HG03139 (cell line): ENCODE results near the gene TNIK.

Source experiments
- ATAC-seq: cut with Tn5 transposase; IDR thresholded peaks from one replicate; pipeline ENCODE4 v1.9.1; 2021; ENCODE audit not compliant: unreplicated experiment

Gene TNIK

GRCh38 chr3:171201825-171202224, 258.4 kb downstream of the TNIK start:
- ATAC-seq = no peak

GRCh38 chr3:171200750-171201088, 259.5 kb downstream of the TNIK start:
- no peak for ATAC-seq

- no peak for ATAC-seq
These were observed 260.0 kb downstream of the TNIK start for GRCh38 chr3:171200052-171200749.

- no peak for ATAC-seq
These were observed 260.8 kb downstream of the TNIK start for GRCh38 chr3:171199473-171199829.

- ATAC-seq = no peak
These were observed 261.3 kb downstream of the TNIK start for GRCh38 chr3:171198781-171199472.

GRCh38 chr3:171195686-171196085, 264.5 kb downstream of the TNIK start:
- ATAC-seq = no peak

GRCh38 chr3:171194965-171195364, 265.2 kb downstream of the TNIK start:
- ATAC-seq = no peak

- no peak for ATAC-seq
These were observed 266.5 kb downstream of the TNIK start for GRCh38 chr3:171193693-171194092.

GRCh38 chr3:171192176-171192854, 267.9 kb downstream of the TNIK start:
- ATAC-seq = no peak

- no peak for ATAC-seq
These were observed 269.5 kb downstream of the TNIK start for GRCh38 chr3:171190668-171191067.

GRCh38 chr3:171189394-171190080, 270.7 kb downstream of the TNIK start:
- no peak for ATAC-seq

- no peak for ATAC-seq
These were observed 272.4 kb downstream of the TNIK start for GRCh38 chr3:171187706-171188290.

GRCh38 chr3:171186817-171187500, 273.2 kb downstream of the TNIK start:
- no peak for ATAC-seq

- no peak for ATAC-seq
These were observed 273.8 kb downstream of the TNIK start for GRCh38 chr3:171186383-171186782.

- no peak for ATAC-seq
These were observed 274.2 kb downstream of the TNIK start for GRCh38 chr3:171185959-171186358.

GRCh38 chr3:171184372-171184771, 275.8 kb downstream of the TNIK start:
- peak; percentile 78 for ATAC-seq

GRCh38 chr3:171183042-171183441, 277.2 kb downstream of the TNIK start:
- ATAC-seq = no peak

GRCh38 chr3:171181907-171182690, 278.1 kb downstream of the TNIK start:
- ATAC-seq = no peak

GRCh38 chr3:171178714-171179113, 281.5 kb downstream of the TNIK start:
- ATAC-seq = no peak

- no peak for ATAC-seq
These were observed 282.7 kb downstream of the TNIK start for GRCh38 chr3:171177553-171177952.
